ENCODE data around the gene ZNF407. TPM values are rescaled to one million over a fixed set of nuclear protein-coding genes. Genes with fewer than 3 reads are reported as not detected.

The ZNF407 gene
- total RNA-seq, 1 donor from 2014 or later: 9.0 TPM

DNA sequence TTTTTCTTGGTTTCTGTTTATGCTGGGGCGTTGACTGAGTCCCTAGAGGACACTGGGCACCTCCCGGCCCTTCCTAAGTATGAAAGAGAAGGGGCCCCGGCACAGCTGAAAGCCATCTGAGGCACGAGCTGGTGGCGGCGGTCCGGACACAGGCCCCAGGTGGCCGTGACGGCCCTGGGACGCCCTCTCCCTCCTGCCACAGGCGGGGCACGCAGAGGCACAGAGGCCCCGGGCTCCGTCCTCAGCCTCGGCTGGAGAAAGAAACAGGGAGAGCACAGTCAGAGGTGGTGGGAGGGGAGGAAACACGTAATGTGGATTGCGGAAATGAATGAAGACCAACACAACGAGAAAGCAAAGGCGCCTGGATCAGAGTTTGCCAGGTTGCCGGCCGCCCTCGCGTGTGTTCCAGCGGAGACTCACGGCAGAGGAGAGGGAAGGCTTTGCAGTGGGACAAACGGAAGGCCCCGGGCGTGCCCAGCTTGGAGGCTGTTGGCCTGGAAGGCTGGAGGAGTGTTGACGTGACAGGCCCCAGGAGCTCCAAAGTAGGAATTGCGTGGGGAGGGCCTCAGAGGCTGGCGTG, 492.2 kb downstream of the ZNF407 start:
- Histone ChIP-seq H3K9me3 (ENCODE audit: low read depth) (no peaks in the 10 kb centered on the region), H3K27ac (no peak overlapping the region), H3K4me1 (no peaks in the 10 kb centered on the region), H3K4me2 (no peak overlapping the region), H3F3A (ENCODE audit: low read depth) (peaks cover 9% of the 10 kb centered on the region), H3K27me3 (no peaks in the 10 kb centered on the region), H3K4me3 (no peak overlapping the region), H2AFZ (replicated peaks) (peak overlapping the region; percentile 96), H4K20me1 (ENCODE audit: low read depth) (no peaks in the 10 kb centered on the region), H3K9ac (no peak overlapping the region), H3K79me2 (ENCODE audit: low read depth) (no peaks in the 10 kb centered on the region), H3K36me3 (no peaks in the 10 kb centered on the region)
- H3K27ac Mint-ChIP-seq: no peak overlapping the region
- peaks cover 2% of the 10 kb centered on the region for H3K9me3 Mint-ChIP-seq
- TF ChIP-seq EZH2 (IDR thresholded peaks at IDR 0.05) (no peak), EZH2phosphoT487 (IDR thresholded peaks at IDR 0.05) (no peak)
- TF ChIP-seq, protein P1, sequence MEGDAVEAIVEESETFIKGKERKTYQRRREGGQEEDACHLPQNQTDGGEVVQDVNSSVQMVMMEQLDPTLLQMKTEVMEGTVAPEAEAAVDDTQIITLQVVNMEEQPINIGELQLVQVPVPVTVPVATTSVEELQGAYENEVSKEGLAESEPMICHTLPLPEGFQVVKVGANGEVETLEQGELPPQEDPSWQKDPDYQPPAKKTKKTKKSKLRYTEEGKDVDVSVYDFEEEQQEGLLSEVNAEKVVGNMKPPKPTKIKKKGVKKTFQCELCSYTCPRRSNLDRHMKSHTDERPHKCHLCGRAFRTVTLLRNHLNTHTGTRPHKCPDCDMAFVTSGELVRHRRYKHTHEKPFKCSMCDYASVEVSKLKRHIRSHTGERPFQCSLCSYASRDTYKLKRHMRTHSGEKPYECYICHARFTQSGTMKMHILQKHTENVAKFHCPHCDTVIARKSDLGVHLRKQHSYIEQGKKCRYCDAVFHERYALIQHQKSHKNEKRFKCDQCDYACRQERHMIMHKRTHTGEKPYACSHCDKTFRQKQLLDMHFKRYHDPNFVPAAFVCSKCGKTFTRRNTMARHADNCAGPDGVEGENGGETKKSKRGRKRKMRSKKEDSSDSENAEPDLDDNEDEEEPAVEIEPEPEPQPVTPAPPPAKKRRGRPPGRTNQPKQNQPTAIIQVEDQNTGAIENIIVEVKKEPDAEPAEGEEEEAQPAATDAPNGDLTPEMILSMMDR (IDR thresholded peaks at IDR 0.05): no peak
- H3K4me1 Mint-ChIP-seq: peaks cover 2% of the 10 kb centered on the region
- no peak for DNase-seq (ENCODE audit: low spot score)
- no peaks in the 10 kb centered on the region for H3K36me3 Mint-ChIP-seq
- no peaks in the 10 kb centered on the region for H3K27me3 Mint-ChIP-seq (ENCODE audit: insufficient read depth, low read depth)
- no peak overlapping the region for H3K4me3 Mint-ChIP-seq

DNA sequence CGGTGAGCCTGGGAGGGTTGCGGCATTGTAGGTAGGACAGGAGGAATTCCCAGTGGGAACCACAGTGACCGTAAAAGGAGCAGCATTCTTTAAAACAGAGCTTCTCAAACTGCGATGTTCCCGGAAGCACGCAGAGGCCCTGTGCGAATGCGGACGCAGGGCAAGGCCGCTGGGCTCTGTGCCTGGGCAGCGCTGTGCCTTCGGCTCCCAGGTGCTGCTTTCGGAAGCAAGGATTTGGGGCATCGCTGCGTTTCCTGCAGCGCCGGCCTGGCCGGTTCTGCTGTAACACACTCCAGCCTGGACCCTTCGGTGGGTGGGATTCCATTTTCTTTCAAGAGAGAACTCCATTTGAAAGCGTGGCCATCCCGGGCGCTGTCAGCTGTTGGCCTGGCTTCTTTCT, 492.7 kb downstream of the ZNF407 start:
- H3K4me3 ChIP-seq: no peak overlapping the region
- H3K27me3 Mint-ChIP-seq (ENCODE audit: insufficient read depth, low read depth): no peaks in the 10 kb centered on the region
- H3K9me3 Mint-ChIP-seq: peaks cover 4% of the 10 kb centered on the region
- no peak overlapping the region for H3K27ac ChIP-seq
- no peaks in the 10 kb centered on the region for H3K36me3 ChIP-seq
- H3K9me3 ChIP-seq (ENCODE audit: low read depth): no peaks in the 10 kb centered on the region
- no peaks in the 10 kb centered on the region for H3K36me3 Mint-ChIP-seq
- no peak for DNase-seq (ENCODE audit: low spot score)
- H3K79me2 ChIP-seq (ENCODE audit: low read depth): no peaks in the 10 kb centered on the region
- no peaks in the 10 kb centered on the region for H4K20me1 ChIP-seq (ENCODE audit: low read depth)
- H2AFZ ChIP-seq (replicated peaks): peak overlapping the region; percentile 96
- H3K27me3 ChIP-seq: no peaks in the 10 kb centered on the region
- TF ChIP-seq EZH2phosphoT487 (IDR thresholded peaks at IDR 0.05) (no peak), EZH2 (IDR thresholded peaks at IDR 0.05) (no peak)
- TF ChIP-seq, protein P1 (IDR thresholded peaks at IDR 0.05): no peak
- no peak overlapping the region for H3K27ac Mint-ChIP-seq
- no peak overlapping the region for H3K4me3 Mint-ChIP-seq
- no peaks in the 10 kb centered on the region for H3K4me1 ChIP-seq
- no peak overlapping the region for H3K9ac ChIP-seq
- H3F3A ChIP-seq (ENCODE audit: low read depth): peaks cover 9% of the 10 kb centered on the region
- H3K4me2 ChIP-seq: no peak overlapping the region
- peaks cover 2% of the 10 kb centered on the region for H3K4me1 Mint-ChIP-seq

DNA sequence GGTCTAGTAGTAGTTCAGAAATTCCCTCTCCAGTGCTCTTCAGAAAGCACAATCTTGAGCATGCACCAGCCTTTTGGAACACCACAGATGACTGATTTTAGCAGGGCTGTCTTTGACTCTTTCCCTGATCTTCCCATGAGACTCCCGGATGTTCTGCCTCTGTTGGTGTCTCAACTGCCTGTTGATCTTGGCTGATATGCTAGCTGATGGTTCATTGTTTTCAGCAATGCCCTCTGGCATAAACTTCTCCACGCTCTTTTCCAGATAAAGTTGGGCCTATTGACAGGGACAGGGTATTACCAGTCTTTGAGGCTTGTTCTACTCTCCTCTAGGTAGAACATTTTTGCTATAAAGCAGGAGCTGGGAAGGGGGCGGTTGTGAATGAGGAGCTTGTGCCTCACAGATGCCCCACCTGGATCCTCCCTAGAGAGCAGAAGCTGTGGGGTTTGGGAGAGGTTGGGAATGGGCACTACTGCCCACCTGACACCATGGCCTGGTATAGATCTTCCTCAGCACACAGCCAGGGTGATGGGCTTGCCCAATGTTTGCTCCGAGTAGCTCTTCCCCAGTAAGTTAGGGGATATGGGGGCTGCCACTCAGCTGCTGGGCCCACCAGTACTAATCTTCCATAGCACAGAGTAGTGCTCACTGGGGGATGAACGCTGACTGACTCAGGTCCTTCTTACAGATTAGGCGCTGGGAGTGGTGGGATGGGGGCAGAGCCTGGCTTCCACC, 500.0 kb downstream of the ZNF407 start:
- Histone ChIP-seq H3K9me3 (ENCODE audit: low read depth) (no peaks in the 10 kb centered on the region), H3K27ac (no peak overlapping the region), H3K36me3 (no peaks in the 10 kb centered on the region), H3K4me2 (no peak overlapping the region), H3K79me2 (ENCODE audit: low read depth) (no peaks in the 10 kb centered on the region), H4K20me1 (ENCODE audit: low read depth) (no peaks in the 10 kb centered on the region), H3K4me3 (no peak overlapping the region), H3K27me3 (no peaks in the 10 kb centered on the region), H2AFZ (replicated peaks) (no peak overlapping the region), H3F3A (ENCODE audit: low read depth) (no peaks in the 10 kb centered on the region), H3K4me1 (no peaks in the 10 kb centered on the region), H3K9ac (no peak overlapping the region)
- Mint-ChIP-seq H3K36me3 (no peaks in the 10 kb centered on the region), H3K27ac (no peak overlapping the region), H3K4me3 (no peak overlapping the region), H3K27me3 (ENCODE audit: insufficient read depth, low read depth) (no peaks in the 10 kb centered on the region), H3K4me1 (peaks cover 2% of the 10 kb centered on the region), H3K9me3 (peaks cover 18% of the 10 kb centered on the region)
- no peak for DNase-seq (ENCODE audit: low spot score)
- no peak for TF ChIP-seq EZH2 (IDR thresholded peaks at IDR 0.05)
- TF ChIP-seq, protein P1 (IDR thresholded peaks at IDR 0.05): no peak
- no peak for TF ChIP-seq EZH2phosphoT487 (IDR thresholded peaks at IDR 0.05)

Data from neural progenitor cell (in vitro differentiated cells).